GM19043 (cell line): ENCODE data around the gene DUSP16.
"Not testable (repeated sequence)": the region's sequence is repeated elsewhere in the genome, so short reads cannot be mapped to it uniquely, and the experiment has no call there.

Experiments used
- ATAC-seq: cut with Tn5 transposase; IDR thresholded peaks from one replicate; pipeline ENCODE4 v1.9.1; 2021; ENCODE audit warnings: low read depth; ENCODE audit not compliant: unreplicated experiment

Gene DUSP16

DNA sequence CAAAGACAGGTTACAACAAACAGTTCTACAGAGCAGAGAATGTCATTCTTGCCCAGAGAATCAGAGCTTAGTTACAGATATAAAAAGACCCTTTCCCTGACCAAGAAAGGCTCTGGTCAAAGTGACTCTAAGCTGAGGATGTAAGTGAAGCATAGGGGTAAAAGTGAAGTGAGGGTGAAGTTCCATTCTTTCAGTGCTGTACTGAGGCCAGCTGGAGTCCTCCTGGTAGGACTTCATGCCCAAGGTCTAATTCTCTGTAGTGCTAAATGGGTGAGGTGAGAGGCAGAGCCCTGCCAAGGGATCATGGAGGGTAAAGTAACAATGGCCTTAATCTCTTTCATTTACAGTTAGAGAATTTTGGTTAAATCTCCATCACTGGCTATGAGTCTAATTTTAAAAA, 38.5 kb downstream of the DUSP16 start:
- ATAC-seq = no peak

DNA sequence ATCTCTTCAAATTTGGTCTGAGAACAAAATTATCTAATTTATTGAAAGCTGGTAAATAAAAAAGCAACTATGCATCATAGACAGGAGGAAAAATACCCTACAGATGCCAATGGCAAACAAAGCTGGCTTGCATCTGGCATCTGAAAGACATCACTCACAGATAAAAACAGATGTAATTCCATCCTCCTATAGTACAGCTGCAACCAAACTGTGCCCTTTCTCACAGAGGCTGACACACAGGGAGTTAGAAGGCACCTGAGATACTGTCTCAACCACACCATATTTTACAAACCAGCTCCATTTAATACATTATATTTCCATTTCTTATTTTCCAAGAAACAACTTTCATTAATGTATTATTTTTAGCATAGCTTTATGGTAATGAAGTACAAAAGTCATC, 39.4 kb downstream of the DUSP16 start:
- no peak for ATAC-seq

DNA sequence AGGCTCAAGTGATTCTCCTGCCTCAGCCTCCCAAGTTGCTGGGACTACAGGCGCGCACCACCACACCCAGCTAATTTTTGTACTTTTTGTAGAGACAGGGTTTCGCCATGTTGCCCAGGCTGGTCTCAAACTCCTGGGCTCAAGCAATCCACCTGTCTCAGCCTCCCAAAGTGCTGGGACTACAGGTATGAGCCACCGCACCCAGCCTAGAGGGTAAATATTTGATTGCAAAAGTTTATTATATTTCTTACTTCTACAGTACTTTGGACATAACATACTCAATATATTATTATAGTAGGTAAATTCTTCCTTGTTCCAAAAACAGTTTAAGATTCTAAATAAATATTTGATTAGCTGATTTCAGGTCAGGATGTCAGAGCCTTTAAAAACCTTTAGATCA, 40.0 kb downstream of the DUSP16 start:
- not testable (repeated sequence) for ATAC-seq

DNA sequence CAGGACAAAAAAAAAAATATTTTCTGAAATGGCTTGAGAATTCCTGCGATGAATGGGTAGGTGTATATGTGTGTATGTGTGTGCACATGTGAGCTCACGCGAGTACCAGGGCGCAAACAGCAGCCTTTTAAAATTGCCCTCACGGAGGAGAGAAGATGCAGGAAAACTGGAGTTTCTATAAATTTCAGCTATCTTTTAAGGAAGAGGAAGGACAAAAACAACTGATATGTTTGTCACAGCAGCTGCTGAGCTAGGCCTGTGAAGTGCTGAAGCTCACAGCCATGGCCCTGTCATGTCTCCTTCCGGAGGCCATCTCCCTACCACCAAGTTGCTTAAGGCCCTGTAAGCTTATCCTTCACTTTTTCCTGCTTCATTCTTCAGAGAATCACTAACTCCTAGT, 40.8 kb downstream of the DUSP16 start:
- ATAC-seq = no peak

DNA sequence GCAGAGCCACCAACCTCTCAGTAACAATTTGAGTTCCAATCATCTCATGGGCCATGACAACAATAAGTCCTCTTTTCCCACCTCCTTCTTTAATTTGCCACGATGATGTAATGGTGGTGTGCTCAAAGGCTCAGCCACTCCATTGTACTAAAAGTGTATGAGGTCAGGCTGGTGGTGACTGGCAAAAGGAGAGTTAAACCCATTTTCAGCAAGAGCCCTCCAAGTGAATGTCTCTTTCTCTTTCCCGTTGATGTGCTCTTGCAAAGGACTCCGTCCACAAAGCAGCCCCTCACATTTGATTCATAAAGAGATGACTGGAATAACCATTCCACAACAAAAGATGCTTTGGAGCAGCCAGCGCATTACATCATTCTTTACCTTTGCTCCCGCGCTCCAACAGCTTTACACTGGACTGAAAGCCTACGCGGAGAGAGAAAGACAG, 41.6 kb downstream of the DUSP16 start:
- ATAC-seq = no peak

DNA sequence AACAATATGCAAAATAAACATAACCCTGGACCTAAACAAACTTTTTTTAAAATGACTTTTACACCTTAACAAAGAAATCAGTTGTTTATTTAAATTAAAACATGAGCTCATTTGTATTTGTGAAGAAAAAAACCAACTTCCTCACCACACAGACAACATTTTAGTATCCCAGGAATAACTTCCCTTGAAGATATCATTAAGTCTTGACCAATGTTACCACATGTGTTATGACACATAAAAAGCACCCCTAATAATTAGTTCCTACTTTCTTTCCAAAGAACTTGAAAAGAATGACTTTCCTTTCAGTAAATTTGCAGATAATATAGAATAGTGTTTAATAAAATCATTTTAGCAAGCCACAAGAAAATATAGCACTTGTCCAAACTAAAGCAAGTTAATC, 42.4 kb downstream of the DUSP16 start:
- no peak for ATAC-seq

DNA sequence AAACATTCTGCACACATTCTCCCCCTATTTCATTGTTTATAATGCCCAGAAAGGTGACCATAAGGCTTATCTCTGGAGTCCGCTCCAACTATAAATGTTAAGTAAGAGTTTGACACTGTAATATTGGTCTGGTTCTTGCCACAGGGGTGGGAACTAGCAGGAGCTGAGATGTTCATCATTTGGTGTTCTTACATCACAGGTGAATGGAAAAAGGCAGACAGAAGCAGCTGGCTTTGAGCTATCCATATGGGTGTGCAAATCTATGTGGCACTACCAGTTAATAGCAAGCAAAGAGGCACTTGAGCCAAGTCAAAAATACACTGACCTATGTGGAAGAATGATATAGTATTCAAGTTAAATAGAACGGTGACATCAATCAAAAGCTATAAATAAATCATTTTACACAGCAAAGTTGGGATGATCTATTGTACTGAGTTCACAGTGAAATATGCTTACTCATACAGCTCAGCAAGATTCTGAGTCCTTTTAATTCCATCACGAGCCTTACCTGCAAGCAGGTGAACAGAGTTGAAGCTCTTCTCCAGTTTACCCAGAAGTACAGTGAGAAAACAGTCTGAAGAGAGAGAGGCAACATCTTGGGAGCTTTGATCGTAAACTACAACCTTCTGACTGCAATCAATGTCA, 43.2 kb downstream of the DUSP16 start:
- ATAC-seq = no peak

DNA sequence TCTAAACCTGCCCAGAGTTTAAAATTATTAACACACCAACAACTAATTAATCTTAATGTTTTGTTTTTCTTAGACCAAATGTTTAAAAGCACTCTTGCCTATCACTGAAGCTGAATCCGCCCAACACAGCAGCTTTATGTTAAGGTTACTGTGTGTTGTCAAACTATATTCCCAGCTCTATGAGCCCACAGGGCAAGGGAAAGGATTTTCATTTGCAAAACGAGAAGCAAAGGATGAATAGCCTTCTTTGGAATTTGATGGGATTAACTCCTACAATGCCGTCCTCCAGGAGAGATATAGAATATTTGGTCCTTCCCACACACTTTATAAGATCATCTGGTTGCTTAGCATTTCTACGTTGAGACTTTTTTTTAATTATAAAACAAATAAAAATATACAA, 43.7 kb downstream of the DUSP16 start:
- no peak for ATAC-seq

DNA sequence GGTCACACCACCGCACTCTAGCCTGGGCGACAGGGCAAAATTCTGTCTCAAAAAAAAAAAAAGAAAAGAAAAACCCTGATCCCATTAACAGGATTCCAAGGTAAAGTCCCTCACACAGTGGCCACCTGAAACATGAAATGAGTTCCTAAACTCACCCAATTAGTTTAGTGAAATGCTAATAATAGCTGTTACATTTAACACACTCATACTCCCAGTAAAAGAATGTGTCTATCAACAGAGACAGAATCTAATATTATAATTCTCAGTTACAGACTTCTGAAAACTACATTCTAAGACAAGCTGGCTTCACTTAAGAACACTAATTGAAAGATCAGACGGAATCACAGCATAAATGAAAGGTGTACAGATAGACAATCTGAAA, 44.2 kb downstream of the DUSP16 start:
- no peak for ATAC-seq

DNA sequence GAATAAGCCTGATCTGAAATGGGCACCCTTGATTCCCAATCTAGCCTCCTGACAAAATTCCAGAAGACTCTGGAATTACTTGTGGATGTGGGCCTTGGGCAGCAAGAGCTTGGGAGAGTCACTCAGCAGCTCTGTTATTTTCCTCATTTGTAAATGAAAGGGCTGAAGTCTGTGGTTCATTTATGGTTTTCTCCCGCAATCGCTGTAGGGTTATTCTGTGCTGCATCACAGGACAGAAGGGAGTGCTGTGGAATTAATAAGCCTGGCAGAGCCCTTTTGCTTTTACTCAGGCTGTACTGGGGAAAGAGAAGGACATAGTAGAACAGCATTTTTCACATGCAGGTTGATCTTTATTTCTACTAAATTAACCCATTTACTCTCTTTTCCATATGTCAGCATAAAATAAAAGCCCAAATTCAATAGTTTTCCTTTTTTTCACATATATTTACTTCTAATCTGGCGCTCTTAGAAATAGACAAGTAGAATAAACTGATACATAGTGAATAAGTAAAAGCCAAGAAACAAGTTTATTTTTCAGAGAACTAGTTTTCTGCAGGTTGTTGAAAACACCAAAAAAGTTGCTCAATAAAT, 49.2 kb downstream of the DUSP16 start:
- ATAC-seq = no peak

DNA sequence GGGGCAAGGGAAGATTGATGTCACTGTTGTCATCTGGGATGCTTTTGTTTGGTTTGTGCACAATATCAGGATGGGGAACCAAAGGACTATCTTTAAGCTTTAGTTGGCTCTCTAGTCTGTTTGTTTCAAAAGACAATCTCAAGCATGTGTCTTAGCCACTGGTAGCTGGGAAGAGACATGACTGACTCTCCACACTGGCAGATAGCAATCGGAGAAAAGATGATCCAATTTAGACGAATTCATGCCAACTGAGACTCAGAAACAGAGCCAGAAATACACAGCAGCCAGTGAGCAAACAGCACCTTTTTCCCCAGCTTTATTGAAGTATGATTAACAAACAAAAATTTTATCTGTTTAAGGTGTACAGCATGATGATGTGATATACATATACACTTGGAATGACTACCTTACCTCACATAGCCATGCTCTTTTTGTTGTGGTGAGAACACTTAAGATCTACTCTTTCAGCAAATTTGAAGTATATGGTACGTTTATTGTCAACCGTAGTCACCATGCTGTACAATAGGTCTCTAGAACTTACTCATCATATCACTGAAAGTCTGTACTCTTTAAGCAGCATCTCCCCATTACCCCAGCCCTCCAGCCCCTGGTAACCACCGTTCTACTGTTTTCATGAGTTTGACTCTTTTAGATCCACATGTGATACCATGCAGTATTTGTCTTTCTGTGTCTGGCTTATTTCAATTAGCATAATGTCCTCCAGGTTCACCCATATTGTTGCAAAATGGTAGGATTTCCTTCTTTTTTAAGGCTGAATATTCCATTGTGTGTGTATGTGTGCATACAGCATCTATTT, 50.6 kb downstream of the DUSP16 start:
- ATAC-seq = no peak

DNA sequence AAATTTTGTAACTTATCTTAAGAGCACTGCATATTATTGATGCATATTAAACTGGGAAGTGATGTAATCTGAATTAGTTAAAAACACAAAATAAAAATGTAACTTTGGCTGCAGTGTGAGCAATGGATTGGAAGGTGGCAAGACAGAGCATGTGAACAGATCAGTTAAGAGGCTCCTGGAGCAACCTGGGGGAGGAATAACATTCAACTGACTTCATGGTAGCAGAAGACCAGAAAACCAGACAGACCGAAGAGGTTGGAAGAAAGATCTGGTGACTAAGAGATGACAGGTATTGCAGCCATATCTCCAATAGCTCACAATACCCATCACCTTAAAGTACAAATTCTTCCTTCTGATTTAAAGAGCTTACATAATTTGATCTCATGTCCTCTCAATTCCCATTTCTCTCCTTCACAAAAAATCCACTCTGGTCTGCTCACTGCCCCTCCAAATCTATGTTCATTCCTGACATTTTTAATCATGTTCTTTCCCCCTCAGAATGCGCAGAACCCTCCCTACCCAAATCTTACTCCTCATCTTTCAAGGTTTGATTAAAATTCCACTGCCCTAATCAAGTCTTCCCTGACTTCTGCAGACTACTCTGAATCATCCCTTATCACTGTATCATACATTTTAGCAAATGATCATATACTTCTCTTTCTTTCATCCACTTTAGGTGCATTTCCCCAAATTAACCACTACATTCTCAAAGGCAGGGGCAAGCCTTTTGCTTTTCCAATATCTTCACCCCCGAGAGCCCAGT, 51.5 kb downstream of the DUSP16 start:
- ATAC-seq = no peak

DNA sequence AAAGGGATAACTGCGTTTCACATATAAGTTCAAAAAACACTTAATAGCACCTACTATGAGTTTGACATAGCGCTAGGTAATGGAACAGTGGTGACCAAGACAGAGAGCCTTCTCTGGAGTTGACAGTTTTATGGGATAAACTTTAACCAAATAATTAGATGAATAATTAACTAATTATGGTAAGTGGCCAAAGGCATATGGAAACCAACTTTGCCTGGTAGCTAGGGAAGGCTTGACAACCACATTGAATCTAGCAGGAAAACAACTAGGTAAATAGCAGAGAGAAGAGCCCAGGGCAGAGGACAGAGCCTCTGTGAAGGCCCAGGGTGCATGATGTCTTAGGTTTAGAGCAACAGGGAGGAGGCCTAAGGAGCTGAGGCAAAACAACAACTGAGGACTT, 52.1 kb downstream of the DUSP16 start:
- ATAC-seq = no peak

DNA sequence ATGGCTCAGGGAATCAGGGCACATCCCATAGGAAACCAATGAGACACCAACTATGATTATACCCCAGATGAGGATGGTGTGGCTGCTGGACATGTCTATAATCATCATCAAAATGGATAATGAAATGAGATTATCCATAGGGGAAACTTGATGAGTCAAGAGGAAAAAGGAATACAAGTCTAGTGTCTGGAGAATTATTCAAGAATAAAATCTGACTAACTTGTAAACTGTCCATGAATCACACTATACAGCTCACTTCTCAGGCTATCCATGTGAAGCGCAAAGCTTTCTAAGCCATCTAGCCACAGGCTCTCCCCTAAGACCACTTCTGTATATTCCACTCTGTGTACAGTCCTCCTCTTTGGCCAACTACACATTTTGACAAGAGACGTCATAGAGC, 52.5 kb downstream of the DUSP16 start:
- ATAC-seq = no peak

DNA sequence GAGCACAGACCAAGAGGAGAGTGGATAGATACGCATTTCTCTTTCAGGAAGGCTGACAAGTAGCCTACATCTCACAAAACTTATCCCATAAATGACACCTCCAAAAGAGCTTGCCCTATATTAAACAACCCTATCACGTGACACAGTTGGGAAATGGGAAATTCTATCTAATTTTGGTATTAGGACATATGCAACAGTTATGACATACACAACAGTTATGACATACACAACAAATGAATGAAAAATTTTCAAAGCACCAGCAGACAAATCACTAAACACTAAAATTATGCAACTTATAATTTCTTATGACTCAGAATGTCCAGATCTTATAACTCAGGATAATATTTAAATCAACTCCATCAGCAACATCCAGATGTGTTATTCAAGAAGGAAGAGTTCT, 54.1 kb downstream of the DUSP16 start:
- no peak for ATAC-seq

DNA sequence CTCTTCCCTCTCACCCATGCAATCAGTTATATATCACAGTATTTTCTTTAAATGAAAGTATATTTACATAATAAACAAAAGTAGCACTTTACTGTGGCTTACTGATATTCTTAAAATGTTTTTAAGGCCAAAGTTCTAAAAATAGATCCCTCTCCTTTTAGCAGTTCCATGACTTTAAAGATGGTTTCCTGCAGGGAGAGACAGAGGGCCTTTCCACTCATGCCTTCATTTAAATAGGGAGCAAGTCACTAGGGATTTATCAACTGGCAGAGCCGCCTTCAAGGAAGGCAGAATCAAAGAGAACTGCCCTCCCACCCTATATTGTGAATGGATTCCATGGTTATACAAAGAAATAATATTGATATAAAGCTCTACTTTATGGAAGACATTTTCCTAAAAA, 55.5 kb downstream of the DUSP16 start:
- no peak for ATAC-seq

DNA sequence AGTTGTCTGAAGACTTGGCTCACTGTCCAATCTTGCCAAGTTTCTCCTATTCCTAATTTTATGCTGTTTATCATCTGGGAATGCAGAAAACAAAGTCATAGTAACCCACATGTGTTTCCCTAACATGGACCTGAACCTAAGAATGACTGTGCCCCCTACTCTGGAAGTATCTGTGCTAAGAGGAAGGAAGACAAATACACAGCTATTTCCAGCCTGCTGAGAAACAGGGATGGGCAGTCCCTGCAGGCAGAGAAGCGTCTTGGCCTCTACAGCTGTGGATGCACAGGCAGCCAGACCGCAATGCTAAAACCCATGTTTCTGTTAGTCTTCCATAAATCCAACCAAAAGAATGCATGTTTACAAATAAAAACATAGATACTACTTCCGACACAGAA, 56.2 kb downstream of the DUSP16 start:
- ATAC-seq = no peak

DNA sequence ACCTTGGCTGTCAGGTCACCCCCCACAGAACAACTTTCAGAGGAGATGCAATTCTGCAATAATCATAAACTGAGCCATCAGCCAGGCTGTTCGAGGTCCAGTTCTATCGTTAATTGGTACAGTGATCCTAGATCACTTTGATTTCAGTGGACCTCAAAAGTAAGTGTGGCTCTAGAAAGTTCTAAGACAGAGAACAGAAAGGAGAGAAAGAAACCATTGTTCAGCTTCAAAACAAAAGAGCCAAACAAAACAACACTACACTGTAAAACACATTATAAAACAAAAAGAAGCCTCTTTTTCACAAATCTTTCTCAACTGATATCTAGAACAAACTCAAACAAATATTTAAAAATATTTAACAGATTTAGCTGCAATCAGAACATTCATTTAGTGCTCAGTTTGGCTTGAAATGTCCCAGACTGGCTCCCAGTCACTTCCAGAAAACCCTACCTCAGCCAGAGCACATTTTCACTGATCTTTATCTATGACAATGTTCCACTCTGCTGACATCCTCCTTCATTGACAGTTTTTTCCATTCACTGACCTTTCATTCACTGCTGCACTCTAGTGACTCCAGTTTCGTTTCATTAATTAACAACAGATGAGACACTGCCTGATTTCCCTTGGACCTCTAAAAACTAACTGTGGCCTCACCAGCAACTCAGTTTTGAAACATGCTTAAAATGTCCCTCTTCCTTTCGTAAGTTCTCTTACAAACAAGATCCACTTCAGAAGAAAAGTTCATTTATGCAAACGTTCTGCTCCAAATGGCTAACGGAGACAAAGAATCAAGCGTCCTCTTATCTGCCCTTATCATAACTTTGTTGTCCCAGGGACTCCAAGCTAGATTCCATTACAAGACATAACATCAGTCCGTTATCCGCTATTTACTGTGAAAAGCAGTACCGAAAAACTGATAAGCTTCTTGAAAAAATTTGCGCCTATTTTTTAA, 56.8 kb downstream of the DUSP16 start:
- peak; percentile 81 for ATAC-seq

DNA sequence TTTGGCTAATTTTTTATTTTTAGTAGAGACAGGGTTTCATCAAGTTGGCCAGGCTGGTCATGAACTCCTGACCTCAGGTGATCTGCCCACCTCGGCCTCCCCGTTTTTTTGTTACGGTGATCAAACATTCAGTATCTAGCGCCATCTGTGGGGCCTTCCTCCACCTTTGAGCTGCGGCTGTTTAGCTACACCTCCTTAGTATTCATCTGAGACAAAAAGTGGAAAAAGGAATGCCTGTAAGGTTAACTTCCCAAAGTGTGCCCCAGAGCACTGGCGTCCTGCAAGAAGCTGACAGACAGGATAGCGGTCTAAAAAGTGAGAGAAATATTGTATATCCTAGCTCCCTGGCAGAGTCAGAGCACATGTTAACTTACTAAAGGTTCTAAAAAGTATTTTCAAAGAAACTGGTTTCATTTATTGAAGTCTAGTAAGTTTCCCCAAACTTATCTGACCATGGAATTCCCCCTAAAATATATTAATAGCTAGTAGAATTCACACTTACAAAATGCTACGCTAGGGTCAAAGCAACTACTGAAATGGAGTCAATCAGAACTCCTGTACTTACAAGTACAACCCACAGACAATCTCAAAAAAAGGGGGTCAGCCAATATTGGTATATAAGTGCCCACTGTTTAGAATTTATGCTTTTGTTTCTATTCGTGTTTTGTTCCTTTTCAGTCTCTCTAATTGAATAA, 59.1 kb downstream of the DUSP16 start:
- no peak for ATAC-seq

DNA sequence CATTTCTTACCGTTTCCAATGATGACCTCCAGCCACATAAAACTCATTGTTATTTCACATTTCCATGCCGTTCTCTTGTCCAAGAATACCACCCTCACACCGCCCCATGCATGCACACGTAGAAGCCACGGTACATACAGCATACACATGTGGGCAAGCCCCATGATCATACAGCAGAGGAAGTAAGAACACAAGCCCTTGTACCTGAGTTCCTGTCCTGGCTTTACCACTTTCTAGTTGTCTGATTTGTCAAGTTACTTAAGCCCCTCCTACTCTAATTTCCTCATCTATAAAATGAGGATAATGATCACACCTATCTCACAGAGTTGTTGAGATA, 59.9 kb downstream of the DUSP16 start:
- no peak for ATAC-seq
